Spleen (tissue), 11 donors: ENCODE results near the gene ZNF79. TPM values are rescaled to one million over a fixed set of nuclear protein-coding genes. Genes with fewer than 3 reads are reported as not detected.
A peak's percentile ranks its signal among the peaks of the same experiment; 100 is the strongest.

Source experiments
- DNase-seq: peaks from one replicate; pipeline ENCODE4 v3.0.0-alpha.2; 2020
- H3K27ac ChIP-seq, 8 donors: fragments of 200-600 bp; sonication (generic) in 7 of 8; 1 replicate in 4 of 8; 2 replicates in 4 of 8; pipeline versions ENCODE4 v1.5.0 to v1.8.0; 2016 to 2021; ENCODE audit warnings: inconsistent platforms in 4 of 8, mild to moderate bottlenecking in 4 of 8, moderate library complexity in 1 of 8
- H3K27me3 ChIP-seq, 7 donors: fragments of 200-600 bp; sonication (generic) in 6 of 7; replicated peaks in 1 of 7; 1 replicate in 4 of 7; 2 replicates in 3 of 7; pipeline versions ENCODE4 v1.5.0 to v1.8.0; 2016 to 2021; ENCODE audit warnings: inconsistent platforms in 3 of 7, mild to moderate bottlenecking in 1 of 7
- H3K36me3 ChIP-seq, 6 donors: fragments of 200-600 bp; sonication (generic) in 5 of 6; 1 replicate in 4 of 6; 2 replicates in 2 of 6; pipeline versions ENCODE4 v1.5.0 to v1.8.0; 2016 to 2021; ENCODE audit warnings: inconsistent platforms in 2 of 6
- H3K4me1 ChIP-seq, 6 donors: fragments of 200-600 bp; sonication (generic) in 5 of 6; 1 replicate in 3 of 6; 2 replicates in 3 of 6; pipeline versions ENCODE4 v1.5.0 to v1.8.0; 2016 to 2021; ENCODE audit warnings: inconsistent platforms in 3 of 6
- H3K4me3 ChIP-seq, 8 donors: fragments of 200-600 bp; sonication (generic) in 7 of 8; 1 replicate in 4 of 8; 2 replicates in 4 of 8; pipeline versions ENCODE4 v1.5.0 to v1.8.0; 2016 to 2021; ENCODE audit warnings: inconsistent platforms in 4 of 8, mild to moderate bottlenecking in 4 of 8, moderate library complexity in 2 of 8
- H3K9me3 ChIP-seq, 8 donors: fragments of 200-600 bp; sonication (generic) in 7 of 8; 1 replicate in 4 of 8; 2 replicates in 4 of 8; pipeline versions ENCODE4 v1.5.0 to v1.8.0; 2016 to 2021; ENCODE audit warnings: inconsistent platforms in 4 of 8
- CTCF ChIP-seq, 11 experiments: fragments of 200-600 bp in 7 of 11; fragments of 450-650 bp in 4 of 11; sonication (generic) in 4 of 11; IDR thresholded peaks in 8 of 11; conservative IDR thresholded peaks in 3 of 11; 1 replicate in 7 of 11; 2 replicates in 4 of 11; pipeline versions ENCODE4 v1.4.0 to v1.8.0; 2016 to 2021; ENCODE audit warnings: antibody characterized with exemption in 11 of 11, inconsistent platforms in 4 of 11, mild to moderate bottlenecking in 1 of 11
- POLR2A ChIP-seq, 3 donors: fragments of 450-650 bp; IDR thresholded peaks; one replicate each; pipeline ENCODE4 v1.5.1; 2017; ENCODE audit warnings: antibody characterized with exemption in 3 of 3, mild to moderate bottlenecking in 1 of 3
- POLR2AphosphoS5 ChIP-seq, 3 donors: sonication (generic); formaldehyde crosslinking; IDR thresholded peaks; one replicate each; pipeline ENCODE4 v1.5.1; 2017; ENCODE audit warnings: antibody characterized with exemption in 3 of 3
- WGBS, 5 donors: extraction: QIAGEN DNeasy Blood & Tissue Kit in 3 of 5; methylation state at CpG; one replicate each; pipeline versions ENCODE4 v1.1.5 to v1.1.7; 2013 to 2018; 5-methylcytosine and 5-hydroxymethylcytosine counted together
- intact Hi-C: fragments of 100-400 bp; cut with DNase I; formaldehyde crosslinking; loops from one replicate; pipeline ENCODE4 v1.15.0; 2023; ENCODE audit warnings: low total_unique reads
- polyA plus RNA-seq, 3 donors: library from polyadenylated mRNA; stranded (reverse); fragments of 200-250 nt; gene quantifications; one replicate each; pipeline ENCODE4 v1.2.1, GENCODE V29; 2013
- total RNA-seq, 7 donors: library from RNA; depleted of rRNA in 3 of 7; stranded (reverse); fragments of >200 nt in 3 of 7; fragmentation: NEBNext Ultra II Directional in 4 of 7; extraction: Animal tissue kit (Norgen Biotek cat#: 25700) in 4 of 7; gene quantifications; one replicate each; pipeline versions ENCODE4 v1.1.0 to v1.2.1, GENCODE V29; 2016 to 2021
- donor health status: healthy with polysubstance abuse.
- donor health status: DM: no; HTN: no; CAD: no; lungs with moderate emphysema.
- donor health status: DM: no; HTN: no; CAD: no.
- donor health status: Bipolar disorder and iron deficiency.
- donor health status: healthy.
- donor health status: DM: no; HTN: no; CAD: no.
- donor health status: DM: yes; HTN: yes; CAD: no.

ZNF79 gene
- total and polyA plus RNA-seq, 10 donors, result 2.3 to 14.7 (median 11.0) TPM

- Histone ChIP-seq H3K4me3 (no peak overlapping the region), H3K27ac (no peak overlapping the region), H3K4me1 (peaks cover 5 to 20% (median 12%) of the 10 kb centered on the region in 6 donors), H3K27me3 (peaks cover 0 to 45% (median 0%) of the 10 kb centered on the region in 7 donors), H3K36me3 (no peaks in the 10 kb centered on the region), H3K9me3 (no peaks in the 10 kb centered on the region)
- 39 to 53% (median 50%) methylated on average over 2 of the region's 2 CpGs for WGBS, 5 donors
- no peak for TF ChIP-seq CTCF (IDR thresholded peaks at IDR 0.05 in 8 of 11, conservative IDR thresholded peaks at IDR 0.05 in 3 of 11)
- no peak for TF ChIP-seq POLR2AphosphoS5 (IDR thresholded peaks at IDR 0.05)
- no peak for TF ChIP-seq POLR2A (IDR thresholded peaks at IDR 0.05)
- no peak for DNase-seq
- intact Hi-C loops, result loop anchor here (10.0 kb wide), 1 partner anchor 165 kb away; no protein-coding TSS in a partner anchor
Measured at GRCh38 chr9:127390248-127390545, 34.0 kb upstream of the ZNF79 start.

- intact Hi-C loops, result loop anchor here (10.0 kb wide), 1 partner anchor 166 kb away; no protein-coding TSS in a partner anchor
- no peak overlapping the region for H3K4me3 ChIP-seq
- H3K27ac ChIP-seq, result no peak overlapping the region
- H3K27me3 ChIP-seq, result peaks cover 0 to 42% (median 0%) of the 10 kb centered on the region in 7 donors
- H3K9me3 ChIP-seq, result no peaks in the 10 kb centered on the region
- no peaks in the 10 kb centered on the region for H3K36me3 ChIP-seq
- DNase-seq, result peak; percentile 43
- peaks cover 5 to 20% (median 12%) of the 10 kb centered on the region in 6 donors for H3K4me1 ChIP-seq
- WGBS, 5 donors, result 62 to 69% (median 68%) methylated on average over 5 of the region's 5 CpGs
- TF ChIP-seq POLR2AphosphoS5 (IDR thresholded peaks at IDR 0.05), result no peak
- no peak for TF ChIP-seq CTCF (IDR thresholded peaks at IDR 0.05 in 8 of 11, conservative IDR thresholded peaks at IDR 0.05 in 3 of 11)
- TF ChIP-seq POLR2A (IDR thresholded peaks at IDR 0.05), result no peak
Measured at GRCh38 chr9:127390563-127390962, 33.6 kb upstream of the ZNF79 start.

GRCh38 chr9:127392166-127392565 lies 32.0 kb upstream of the ZNF79 start:
- H3K9me3 ChIP-seq, result no peaks in the 10 kb centered on the region
- H3K4me3 ChIP-seq, result no peak overlapping the region
- WGBS, 5 donors, result 53 to 72% (median 67%) methylated on average over 5 of the region's 5 CpGs
- intact Hi-C loops, result loop anchor here (10.0 kb wide), 1 partner anchor 167 kb away; no protein-coding TSS in a partner anchor
- peak; percentile 45 for DNase-seq
- H3K27ac ChIP-seq, result no peak overlapping the region
- TF ChIP-seq POLR2A (IDR thresholded peaks at IDR 0.05), result no peak
- TF ChIP-seq POLR2AphosphoS5 (IDR thresholded peaks at IDR 0.05), result no peak
- peaks cover 5 to 29% (median 18%) of the 10 kb centered on the region in 6 donors for H3K4me1 ChIP-seq
- no peaks in the 10 kb centered on the region for H3K36me3 ChIP-seq
- peaks cover 0 to 42% (median 0%) of the 10 kb centered on the region in 7 donors for H3K27me3 ChIP-seq

- TF ChIP-seq CTCF (IDR thresholded peaks at IDR 0.05 in 8 of 11, conservative IDR thresholded peaks at IDR 0.05 in 3 of 11) (no peak), POLR2A (IDR thresholded peaks at IDR 0.05) (no peak), POLR2AphosphoS5 (IDR thresholded peaks at IDR 0.05) (no peak)
- no peaks in the 10 kb centered on the region for H3K36me3 ChIP-seq
- H3K27me3 ChIP-seq, result peaks cover 0 to 50% (median 0%) of the 10 kb centered on the region in 7 donors
- intact Hi-C loops, result loop anchor here (10.0 kb wide), 1 partner anchor 168 kb away; no protein-coding TSS in a partner anchor
- DNase-seq, result no peak
- H3K27ac ChIP-seq, result no peak overlapping the region
- H3K9me3 ChIP-seq, result no peaks in the 10 kb centered on the region
- WGBS, 5 donors, result 91 to 96% (median 92%) methylated on average over 5 of the region's 5 CpGs
- no peak overlapping the region for H3K4me3 ChIP-seq
- peaks cover 3 to 33% (median 23%) of the 10 kb centered on the region in 6 donors for H3K4me1 ChIP-seq
Measured at GRCh38 chr9:127392976-127393375, 31.2 kb upstream of the ZNF79 start.
